ENCODE measurements around the gene PGAP6. TPM values are rescaled to one million over a fixed set of nuclear protein-coding genes. Genes with fewer than 3 reads are reported as not detected.

The PGAP6 gene
- total and polyA plus RNA-seq, 2 of the 13 experiments (the other 11 are each of a cell fraction or from before 2014, with no cell fraction given), result 52.7 to 136 TPM

DNA sequence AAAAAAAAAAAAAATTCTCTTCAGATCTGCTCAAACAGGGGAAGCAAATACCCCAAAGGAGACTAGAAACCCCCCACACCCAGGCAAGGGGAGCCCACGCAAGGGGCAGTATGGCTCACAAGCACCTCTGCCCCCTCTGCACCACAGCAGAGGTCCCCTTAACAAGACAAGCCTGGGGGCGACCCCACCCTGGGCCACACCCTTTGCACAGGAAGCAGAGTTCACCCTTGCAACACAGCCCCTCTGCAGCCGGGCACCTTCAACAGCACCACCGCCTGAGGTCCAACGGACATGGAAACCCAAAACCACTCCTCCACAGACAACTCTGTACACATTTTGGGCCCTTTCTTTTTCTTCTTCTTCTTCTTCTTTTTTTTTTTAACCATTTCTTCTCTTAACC lies 42.1 kb downstream of the PGAP6 start (continued):
- no peak for TF ChIP-seq ZHX2 (IDR thresholded peaks at IDR 0.05; ENCODE audit: low read depth)
- no peak for TF ChIP-seq ZHX2 (CRISPR knock-in tag; IDR thresholded peaks at IDR 0.05; ENCODE audit: borderline replicate concordance)
- TF ChIP-seq EP300 (IDR thresholded peaks at IDR 0.05; ENCODE audit: low read depth in 2 of 2, low read length in 2 of 2), result 0 out of 4 replicates have a peak, but pooled peaks of 1 of the 2 experiments have one; percentile 4
- TF ChIP-seq EP300 (CRISPR knock-in tag; IDR thresholded peaks at IDR 0.05; ENCODE audit: borderline replicate concordance), result no peak
- TF ChIP-seq THYN1 (CRISPR knock-in tag; IDR thresholded peaks at IDR 0.05; ENCODE audit: borderline replicate concordance, low read depth), result no peak
- peak; percentile 39; the same call in 1 of the 2 replicates for TF ChIP-seq CEBPG (CRISPR knock-in tag; IDR thresholded peaks at IDR 0.05)
- 0 out of 2 replicates have a peak, but pooled peaks have one; percentile 28 for TF ChIP-seq ZBTB7B (CRISPR knock-in tag; IDR thresholded peaks at IDR 0.05)
- peak; percentile 67 for TF ChIP-seq HNF4A (CRISPR knock-in tag; IDR thresholded peaks at IDR 0.05)
- TF ChIP-seq GABPB1 (CRISPR knock-in tag; IDR thresholded peaks at IDR 0.05), result 0 out of 2 replicates have a peak, but pooled peaks have one; percentile 1
- peak; percentile 68 for TF ChIP-seq NCOR1 (IDR thresholded peaks at IDR 0.05; ENCODE audit: borderline replicate concordance, low read length)
- peak; percentile 30; the same call in 1 of the 2 replicates for TF ChIP-seq ETV5 (CRISPR knock-in tag; IDR thresholded peaks at IDR 0.05; ENCODE audit: borderline replicate concordance)
- peak; percentile 61; the same call in 1 of the 2 replicates for TF ChIP-seq HNF4G (IDR thresholded peaks at IDR 0.05; ENCODE audit: borderline replicate concordance, low read depth, low read length)
- no peak for TF ChIP-seq HNF4G (CRISPR knock-in tag; IDR thresholded peaks at IDR 0.05; ENCODE audit: borderline replicate concordance, low read depth)
- TF ChIP-seq, protein P1, sequence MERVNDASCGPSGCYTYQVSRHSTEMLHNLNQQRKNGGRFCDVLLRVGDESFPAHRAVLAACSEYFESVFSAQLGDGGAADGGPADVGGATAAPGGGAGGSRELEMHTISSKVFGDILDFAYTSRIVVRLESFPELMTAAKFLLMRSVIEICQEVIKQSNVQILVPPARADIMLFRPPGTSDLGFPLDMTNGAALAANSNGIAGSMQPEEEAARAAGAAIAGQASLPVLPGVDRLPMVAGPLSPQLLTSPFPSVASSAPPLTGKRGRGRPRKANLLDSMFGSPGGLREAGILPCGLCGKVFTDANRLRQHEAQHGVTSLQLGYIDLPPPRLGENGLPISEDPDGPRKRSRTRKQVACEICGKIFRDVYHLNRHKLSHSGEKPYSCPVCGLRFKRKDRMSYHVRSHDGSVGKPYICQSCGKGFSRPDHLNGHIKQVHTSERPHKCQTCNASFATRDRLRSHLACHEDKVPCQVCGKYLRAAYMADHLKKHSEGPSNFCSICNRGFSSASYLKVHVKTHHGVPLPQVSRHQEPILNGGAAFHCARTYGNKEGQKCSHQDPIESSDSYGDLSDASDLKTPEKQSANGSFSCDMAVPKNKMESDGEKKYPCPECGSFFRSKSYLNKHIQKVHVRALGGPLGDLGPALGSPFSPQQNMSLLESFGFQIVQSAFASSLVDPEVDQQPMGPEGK (CRISPR knock-in tag; IDR thresholded peaks at IDR 0.05), result peak; percentile 75
